HPDE6-E6E7 (cell line): ENCODE results near the gene SH3TC1.

Source experiments
- DNase-seq: peaks from one replicate; pipeline ENCODE4 v3.0.0; 2011; ENCODE audit warnings: missing footprints; ENCODE audit errors: extremely low spot score

The SH3TC1 gene

DNA sequence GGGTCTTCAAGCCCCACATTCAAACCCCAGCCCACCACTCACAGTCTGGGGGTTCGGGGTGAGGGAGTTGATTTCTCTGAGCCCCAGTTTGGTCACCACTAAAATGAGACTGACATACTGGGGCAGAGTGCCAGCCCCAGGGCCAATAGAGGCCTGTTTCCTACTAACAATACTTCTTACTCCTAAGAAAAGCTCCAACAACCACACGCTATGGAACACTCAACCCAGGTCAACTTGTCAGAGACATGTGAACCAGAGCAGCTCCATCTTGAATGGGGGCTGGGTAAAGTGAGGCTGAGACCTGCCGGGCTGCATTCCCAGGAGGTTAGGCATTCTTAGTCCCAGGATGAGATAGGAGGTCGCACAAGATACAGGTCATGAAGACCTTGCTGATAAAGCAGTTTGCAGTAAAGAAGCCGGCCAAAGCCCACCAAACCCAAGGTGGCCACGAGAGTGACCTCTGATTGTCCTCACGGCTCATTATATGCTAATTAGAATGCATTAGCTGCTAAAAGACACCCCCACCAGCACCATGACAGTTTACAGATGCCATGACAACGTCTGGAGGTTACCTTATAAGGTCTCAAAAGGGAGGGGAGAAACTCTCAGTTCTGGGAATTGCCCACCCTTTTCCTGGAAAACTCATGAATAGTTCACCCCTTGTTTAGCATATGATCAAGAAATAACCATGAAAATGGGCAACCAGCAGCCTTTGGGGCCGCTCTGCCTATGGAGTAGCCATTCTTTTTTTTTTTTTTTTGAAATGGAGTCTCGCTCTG, 43.9 kb downstream of the SH3TC1 start:
- no peak for DNase-seq

DNA sequence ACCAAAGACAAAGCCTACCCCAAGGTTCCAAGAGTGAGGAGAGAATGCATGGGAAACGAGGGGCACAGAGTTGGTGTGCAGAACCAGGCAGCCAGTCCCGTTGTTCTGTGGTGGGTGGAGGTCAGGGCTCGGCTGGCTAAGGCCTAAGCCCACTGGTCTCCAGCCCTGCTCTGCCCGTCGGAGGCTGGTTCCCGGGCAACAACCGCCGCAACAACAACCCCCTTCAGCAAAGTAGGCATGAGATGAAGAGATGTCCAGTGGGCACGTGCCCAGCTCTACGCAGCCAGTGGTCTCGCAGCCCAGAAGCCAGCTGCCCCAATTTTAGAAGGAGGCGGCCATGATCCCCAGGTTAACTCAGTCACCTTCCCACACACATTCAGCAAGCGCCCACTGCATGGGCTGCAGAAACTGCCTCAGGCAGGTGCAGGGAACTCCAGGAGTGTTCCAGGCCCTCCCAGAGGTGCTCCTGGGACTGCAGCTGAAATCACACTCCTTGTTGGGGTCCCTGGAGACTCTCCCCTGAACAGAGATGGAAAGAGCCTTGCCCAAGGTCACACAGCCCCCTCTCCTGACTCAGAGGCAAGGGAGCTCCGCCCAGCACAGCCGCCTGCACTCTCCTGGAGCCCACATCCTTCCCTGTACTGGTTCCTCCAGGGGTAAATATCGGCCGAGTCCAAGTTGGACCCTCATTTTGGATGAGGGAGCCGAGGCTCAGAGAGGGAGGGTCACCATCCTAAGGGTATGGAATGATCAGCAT, 45.1 kb downstream of the SH3TC1 start:
- no peak for DNase-seq

- DNase-seq: no peak
Observed at GRCh38 chr4:8244931-8245460, 45.9 kb downstream of the SH3TC1 start.

DNA sequence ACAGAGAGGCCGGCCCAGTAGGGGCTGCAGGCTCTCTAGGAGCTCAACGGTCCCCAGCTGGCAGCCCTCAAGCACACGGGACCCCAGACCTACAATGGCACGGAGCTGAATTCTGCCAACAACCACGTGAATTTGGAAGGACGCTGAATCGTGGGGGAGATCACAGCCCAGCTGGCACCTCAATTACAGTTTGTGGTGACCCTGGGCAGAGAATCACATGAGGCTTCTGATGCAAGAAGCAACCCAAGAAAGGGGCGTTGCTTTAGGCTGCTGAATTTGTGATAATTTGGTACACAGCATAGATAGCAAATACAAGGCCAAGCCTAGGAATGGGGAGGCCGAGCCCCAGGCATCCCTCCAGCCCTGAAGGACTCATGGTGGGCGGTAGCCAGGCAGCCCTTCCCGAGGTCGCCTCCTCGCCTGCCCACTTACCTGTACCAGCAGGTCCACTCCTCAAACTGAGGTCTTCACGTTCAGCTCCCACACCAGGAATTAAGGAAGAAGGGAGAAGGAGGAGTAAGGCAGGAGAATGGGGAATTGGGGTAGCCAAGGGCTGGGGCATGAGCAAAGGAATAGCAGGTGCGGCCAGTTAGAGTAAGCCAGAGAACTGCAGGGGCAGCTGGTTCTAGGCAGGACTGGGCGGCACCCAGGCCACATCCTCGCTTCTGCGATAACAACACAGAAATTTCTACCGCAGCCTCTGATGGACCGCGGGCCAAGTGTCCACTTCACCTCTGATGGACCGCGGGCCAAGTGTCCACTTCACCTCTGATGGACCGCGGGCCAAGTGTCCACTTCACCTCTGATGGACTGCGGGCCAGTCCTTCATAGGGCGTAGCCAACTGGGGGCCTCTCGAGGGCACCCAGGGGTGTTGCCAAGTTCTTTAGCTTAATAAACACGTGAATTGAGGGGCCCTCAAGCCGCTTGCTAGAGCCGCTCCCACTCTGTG, 47.1 kb downstream of the SH3TC1 start:
- DNase-seq: no peak

GRCh38 chr4:8247047-8247930, 48.2 kb downstream of the SH3TC1 start:
- no peak for DNase-seq

- no peak for DNase-seq
Observed at GRCh38 chr4:8248091-8248490, 49.0 kb downstream of the SH3TC1 start.

DNA sequence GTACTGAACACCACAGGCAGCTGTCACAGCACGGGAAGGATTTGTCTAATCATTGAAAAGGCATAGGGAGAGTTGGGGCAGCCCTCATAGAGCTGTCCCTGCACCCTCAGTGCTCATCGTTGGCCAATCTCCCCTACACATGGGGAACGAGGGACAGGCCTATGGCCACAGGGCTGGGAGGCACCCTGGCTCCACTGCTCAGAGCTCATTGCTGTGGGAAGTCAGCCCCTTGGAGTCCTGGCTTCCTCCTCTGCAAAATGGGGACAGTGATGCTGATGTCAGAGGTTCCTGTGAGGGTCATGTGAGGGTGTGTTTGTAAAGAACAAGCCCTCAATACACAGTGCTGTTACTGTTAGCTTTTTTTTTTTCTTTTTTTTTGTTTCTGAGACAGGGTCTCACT, 51.1 kb downstream of the SH3TC1 start:
- no peak for DNase-seq

DNA sequence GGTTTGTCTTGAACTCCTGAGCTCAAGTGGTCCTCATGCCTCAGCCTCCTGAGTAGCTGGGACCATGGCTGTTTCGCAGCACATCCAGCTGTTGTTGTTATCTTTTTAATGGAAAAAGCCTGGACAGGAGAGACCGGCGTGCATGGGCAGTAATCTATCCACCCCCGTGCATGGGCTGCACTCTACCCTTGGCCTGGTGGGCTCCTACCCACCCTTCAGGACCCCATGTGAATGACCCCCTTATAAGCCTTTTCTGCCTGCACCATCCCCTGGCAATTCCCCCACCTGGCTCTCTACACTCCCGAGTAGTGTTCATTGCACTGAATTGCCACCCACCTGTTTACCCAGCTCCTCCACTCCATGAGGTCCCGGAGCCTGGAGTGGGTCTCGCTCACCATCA, 51.5 kb downstream of the SH3TC1 start:
- DNase-seq: no peak

DNA sequence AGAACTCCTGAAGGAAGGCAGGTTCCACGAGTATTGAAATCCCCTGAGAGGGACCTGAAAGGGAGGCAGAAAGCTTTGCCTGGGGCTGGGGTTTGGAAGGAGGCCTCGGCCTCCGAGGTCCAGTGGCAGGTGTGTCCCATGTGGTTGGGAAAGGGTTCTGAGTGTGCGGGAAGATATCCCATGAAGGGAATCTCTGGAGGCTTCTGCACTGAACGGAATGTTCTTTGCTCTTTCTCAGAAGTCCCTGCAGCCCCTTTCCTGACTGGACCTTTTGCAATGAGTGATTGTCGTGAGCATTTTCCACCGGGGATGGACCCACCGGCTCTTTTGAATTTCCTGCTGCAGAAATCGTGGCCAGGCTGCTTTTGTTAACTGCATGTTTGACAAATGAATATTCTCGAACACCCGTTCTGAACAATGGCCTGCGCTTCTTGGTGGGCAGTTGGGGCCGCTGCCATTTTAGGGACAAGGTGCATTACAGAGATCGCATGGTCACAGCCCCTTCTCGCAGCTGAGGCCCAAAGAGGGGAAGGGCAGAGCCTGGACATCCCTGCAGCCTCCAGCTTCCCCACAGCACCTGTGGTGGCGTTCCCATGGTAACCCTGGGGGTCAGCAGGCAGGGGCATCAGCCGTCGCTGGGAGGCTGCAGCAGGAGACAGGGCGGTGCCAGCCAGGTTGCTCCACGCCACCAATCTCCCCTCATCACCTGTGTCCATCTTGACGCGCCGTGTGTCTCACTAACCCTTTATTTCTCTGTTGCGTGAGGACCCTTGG, 52.2 kb downstream of the SH3TC1 start:
- no peak for DNase-seq

- DNase-seq: no peak
Observed at GRCh38 chr4:8252301-8253173, 53.4 kb downstream of the SH3TC1 start.

DNA sequence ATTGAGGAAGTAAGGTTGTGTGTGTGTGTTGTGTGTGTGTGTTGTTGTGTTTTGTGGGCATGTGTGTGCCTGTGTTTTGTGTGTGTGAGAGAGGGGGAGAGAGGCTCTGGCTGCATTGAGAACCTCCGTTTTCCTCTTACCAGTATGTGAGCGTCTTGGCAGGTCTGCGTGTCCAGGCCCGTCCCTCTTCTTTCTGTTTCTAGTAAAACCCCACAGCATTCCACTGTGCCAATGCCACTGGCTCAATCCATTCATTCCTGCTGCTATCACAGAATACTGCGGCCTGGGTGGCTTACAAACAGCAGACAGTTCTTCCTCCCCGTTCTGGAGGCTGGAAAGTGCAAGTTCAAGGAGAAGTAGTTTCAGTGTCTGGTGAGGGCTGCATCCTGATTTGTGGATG, 55.0 kb downstream of the SH3TC1 start:
- peak; percentile 42 for DNase-seq

GRCh38 chr4:8255698-8256441, 56.8 kb downstream of the SH3TC1 start:
- no peak for DNase-seq

DNA sequence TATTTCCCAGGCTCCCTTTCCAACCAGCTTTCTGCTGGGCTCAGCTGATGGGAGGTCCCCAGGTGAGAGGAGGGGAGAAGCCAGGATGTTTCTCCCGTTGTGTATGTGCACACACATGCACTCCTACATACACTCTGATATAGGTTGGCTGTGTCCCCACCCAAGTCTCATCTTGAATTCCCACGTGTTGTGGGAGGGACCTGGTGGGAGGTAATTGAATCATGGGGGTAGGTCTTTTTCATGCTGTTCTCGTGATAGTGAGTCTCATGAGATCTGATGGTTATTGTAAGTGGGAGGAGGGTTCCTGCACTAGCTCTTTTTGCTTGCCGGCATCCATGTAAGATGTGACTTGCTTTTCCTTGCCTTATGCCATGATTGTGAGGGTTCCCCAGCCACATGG, 58.8 kb downstream of the SH3TC1 start:
- DNase-seq: no peak

GRCh38 chr4:8258552-8259212, 59.6 kb downstream of the SH3TC1 start:
- no peak for DNase-seq

DNA sequence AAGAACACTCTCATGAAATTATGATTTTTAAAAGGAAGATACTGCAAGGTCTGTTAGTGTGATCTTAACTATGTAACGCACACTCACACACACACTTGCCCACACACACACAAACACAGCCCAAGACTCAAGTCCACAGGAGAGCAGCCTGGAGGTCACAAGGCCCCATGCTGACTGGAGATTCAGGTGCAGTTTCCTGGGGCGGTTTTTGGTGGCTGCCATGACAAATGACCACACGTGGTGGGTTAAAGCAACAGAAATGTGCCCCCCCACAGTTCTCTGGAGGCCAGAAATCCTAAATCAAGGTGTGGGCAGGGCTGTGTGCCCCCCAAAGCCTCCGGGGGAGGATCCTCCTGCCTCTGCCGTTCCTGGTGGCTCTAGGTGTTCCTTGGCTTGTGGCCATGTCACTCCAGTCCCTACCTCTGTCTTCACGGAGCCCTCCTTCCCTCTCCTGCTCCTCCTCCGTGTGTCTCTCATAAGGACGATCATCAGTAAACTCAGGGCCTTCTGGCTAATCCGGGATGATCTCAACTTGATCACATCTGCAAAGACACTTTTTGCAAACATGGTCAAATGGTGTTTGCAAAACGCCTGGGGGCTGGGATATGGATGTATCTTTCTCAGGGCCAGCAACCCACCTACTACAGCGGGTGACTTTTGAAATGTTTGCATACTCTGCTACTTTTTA, 60.8 kb downstream of the SH3TC1 start:
- DNase-seq: no peak

DNA sequence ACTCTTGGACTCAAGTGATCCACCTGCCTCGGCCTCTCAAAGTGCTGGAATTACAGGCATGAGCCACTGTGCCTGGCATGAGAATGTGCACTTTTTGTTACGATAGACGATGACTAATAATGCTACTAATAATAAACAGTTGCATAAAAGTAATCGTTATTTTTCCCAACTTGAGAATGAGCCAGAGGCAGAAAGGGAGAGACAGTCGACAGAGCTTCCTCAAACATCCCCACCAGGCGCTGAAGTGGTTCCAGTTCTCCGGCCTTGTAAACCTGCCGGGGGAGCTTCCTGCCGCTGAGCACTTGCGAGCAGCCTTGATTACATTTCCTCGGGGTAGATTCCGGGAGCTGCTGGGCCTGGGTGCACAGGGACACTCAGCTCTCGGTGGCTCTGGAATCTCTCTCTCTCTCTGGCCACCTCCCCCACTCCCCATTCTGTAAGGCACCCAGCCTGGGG, 61.6 kb downstream of the SH3TC1 start:
- no peak for DNase-seq
